Epithelial cell of esophagus (primary cell): ENCODE data around the gene RAB25.
A peak's percentile ranks its signal among the peaks of the same experiment; 100 is the strongest.
"Not testable (repeated sequence)": the region's sequence is repeated elsewhere in the genome, so short reads cannot be mapped to it uniquely, and the experiment has no call there.

ENCODE experiments used
- DNase-seq: peaks from one replicate; pipeline ENCODE4 v3.0.0; 2010; ENCODE audit warnings: low read depth
- H3K4me3 ChIP-seq: 2 replicates; pipeline ENCODE4 v1.5.1; 2011; ENCODE audit warnings: mild to moderate bottlenecking, low read length, control low read depth
- TF ChIP-seq, protein P1 (sequence below): IDR thresholded peaks from 2 replicates; pipeline ENCODE4 v1.5.1; 2011; ENCODE audit warnings: low read depth, mild to moderate bottlenecking, low read length, control low read depth, inconsistent platforms; ENCODE audit not compliant: insufficient read depth; ENCODE audit errors: missing control alignments

The RAB25 gene

DNA sequence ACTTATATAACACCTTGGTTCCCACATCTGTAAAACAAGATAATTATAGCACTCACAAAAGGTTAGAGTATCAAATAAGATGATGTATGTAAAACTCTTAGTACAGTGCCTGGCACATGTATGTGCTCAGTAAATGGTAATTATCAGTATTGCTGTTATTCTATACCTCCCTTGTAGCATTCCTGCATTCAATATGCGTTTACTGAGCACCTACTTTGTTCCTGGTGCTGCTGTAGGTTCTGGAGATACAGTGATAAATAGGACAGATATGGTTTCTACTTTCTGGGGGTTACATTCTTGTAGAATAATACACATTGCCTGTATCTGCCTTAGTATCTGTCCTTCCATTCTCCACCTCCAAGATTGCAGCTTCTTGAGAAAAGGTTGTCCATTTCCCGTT lies 39.0 kb upstream of the RAB25 start:
- TF ChIP-seq, protein P1, sequence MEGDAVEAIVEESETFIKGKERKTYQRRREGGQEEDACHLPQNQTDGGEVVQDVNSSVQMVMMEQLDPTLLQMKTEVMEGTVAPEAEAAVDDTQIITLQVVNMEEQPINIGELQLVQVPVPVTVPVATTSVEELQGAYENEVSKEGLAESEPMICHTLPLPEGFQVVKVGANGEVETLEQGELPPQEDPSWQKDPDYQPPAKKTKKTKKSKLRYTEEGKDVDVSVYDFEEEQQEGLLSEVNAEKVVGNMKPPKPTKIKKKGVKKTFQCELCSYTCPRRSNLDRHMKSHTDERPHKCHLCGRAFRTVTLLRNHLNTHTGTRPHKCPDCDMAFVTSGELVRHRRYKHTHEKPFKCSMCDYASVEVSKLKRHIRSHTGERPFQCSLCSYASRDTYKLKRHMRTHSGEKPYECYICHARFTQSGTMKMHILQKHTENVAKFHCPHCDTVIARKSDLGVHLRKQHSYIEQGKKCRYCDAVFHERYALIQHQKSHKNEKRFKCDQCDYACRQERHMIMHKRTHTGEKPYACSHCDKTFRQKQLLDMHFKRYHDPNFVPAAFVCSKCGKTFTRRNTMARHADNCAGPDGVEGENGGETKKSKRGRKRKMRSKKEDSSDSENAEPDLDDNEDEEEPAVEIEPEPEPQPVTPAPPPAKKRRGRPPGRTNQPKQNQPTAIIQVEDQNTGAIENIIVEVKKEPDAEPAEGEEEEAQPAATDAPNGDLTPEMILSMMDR: no peak
- H3K4me3 ChIP-seq: no peak overlapping the region
- no peak for DNase-seq

DNA sequence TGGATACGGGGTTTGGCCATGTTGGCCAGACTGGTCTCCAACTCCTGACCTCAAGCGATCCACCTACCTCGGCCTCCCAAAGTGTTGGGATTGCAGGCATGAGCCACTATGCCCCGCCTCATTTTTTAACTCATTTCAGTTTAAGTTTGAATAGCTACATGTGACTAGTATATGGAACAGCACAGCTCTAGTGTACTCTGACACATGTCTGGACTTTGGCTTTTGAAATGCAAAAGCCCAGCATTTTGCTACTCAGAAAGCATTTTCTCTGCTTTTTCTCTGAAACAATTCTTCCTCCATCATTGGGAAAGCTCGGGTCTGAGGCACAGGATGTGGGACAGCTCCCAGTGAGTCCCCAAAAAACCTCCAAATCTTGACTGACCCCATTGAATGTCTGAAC lies 36.2 kb upstream of the RAB25 start:
- DNase-seq: no peak
- TF ChIP-seq, protein P1: no peak
- H3K4me3 ChIP-seq: no peak overlapping the region

DNA sequence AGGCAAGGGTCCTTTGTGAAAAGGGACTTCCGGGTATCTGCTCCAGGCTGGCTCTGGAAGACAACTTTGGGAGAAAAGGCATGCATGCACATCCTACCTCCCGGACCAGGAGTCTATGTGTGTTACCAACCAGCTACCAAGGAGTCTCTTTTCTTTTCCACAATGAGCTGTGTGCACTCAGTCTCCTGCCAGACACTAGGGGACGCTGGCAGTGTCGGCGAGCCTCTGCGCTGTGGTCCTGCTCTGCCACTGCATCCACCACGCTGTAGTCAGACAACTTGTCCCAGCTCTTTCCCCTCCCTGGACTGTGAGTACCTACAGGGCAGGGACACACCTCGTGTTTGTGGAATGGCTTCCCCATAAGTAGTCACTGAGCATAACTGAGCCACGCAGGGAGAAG lies 35.1 kb upstream of the RAB25 start:
- DNase-seq: peak; percentile 50
- TF ChIP-seq, protein P1: peak; percentile 53
- H3K4me3 ChIP-seq: no peak overlapping the region

DNA sequence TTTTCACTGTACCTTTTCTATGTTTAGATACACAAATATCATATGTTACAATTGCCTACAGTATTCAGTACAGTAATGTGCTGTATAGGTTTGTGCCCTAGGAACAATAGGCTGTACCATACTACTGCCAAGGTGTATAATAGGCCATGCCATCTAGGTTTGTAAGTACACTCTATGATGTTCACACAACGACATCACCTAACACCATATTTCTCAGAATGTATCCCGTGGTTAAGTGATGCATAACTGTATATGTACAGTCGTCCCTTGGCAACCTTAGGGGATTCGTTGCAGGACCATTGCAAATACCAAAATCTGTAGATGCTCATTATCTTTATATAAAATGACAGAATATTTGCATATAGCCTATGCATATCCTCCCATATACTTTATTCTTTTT lies 34.4 kb upstream of the RAB25 start:
- TF ChIP-seq, protein P1: no peak
- H3K4me3 ChIP-seq: no peak overlapping the region
- no peak for DNase-seq

DNA sequence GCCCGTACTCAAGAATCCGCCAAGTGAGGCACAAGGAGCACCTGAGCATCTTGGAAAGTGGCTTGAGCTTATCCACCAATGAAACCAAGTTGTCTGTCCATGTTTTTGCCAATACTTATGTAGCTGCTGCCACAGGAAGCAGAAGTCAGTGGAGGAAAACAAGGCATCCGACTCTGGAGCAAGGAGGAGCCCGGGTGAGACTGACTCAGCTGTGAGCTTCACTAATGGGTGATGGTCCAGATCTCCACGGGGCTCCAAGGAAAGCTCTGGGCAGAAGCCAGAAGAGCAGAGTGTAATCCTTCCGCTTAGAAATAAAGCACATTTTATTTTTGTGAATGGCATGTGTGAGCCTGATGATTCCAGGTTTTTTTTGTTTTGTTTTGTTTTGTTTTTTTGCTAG lies 27.9 kb upstream of the RAB25 start:
- TF ChIP-seq, protein P1: no peak
- no peak overlapping the region for H3K4me3 ChIP-seq
- DNase-seq: no peak

DNA sequence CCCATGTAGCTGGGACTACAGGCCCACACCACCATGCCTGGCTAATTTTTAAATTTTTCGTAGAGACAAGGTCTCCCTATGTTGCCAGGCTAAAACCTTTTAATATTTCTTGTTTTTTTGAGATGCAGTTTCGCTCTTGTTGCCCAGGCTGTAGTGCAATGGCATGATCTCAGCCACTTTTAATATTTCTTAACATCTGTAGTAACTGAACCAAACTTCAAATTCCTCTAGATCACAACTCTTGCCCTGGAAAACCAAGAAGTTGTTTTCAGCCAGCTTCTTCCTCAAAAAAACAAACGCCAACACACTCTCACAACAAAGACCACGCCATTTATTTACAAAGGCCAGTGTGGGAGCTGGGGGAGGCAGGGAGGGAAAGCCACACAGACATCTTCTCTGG lies 26.0 kb upstream of the RAB25 start:
- DNase-seq, H3K4me3 ChIP-seq: not testable (repeated sequence)

DNA sequence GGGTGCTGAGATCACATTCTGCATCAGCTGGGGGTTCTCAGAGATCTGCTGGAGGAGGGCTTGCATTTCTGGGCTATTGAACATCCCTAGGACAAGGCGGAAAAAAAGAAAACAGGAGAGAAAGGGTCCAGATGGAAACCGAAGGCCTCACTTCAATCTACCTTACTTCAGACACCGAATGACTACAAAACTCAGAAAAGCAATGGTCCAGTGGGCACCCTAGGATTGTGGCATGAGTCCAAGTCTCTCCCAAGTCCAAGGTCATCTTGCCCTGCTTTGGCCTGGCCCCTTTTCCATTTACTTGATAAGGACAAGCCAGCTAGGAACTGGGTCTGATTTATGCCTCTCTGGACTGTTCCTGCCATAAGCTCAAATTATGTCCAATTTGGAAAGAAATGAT lies 18.1 kb upstream of the RAB25 start:
- TF ChIP-seq, protein P1: no peak
- DNase-seq: no peak
- no peak overlapping the region for H3K4me3 ChIP-seq

DNA sequence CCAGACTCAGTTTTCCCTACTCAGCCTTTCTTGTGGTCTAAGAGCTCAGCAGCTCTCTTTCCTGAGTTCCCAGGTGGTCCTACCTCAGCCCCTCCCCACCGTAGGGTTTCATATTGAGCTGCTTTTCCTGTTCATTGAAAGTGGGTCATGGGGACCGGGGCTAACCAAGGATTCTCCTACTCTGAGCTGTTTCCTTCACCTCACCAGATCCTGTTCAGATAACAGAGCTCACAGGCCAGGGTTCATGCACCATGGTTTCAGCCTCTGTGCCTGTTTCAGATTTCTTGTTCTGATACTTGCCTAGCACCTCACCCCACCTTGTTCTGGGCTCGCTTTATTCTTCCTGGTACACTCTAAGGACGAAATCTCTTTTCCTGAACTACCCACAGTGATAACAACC lies 15.9 kb upstream of the RAB25 start:
- no peak for DNase-seq

More for the DNA sequence above, 15.9 kb upstream of the RAB25 start:
- H3K4me3 ChIP-seq: no peak overlapping the region
- TF ChIP-seq, protein P1: no peak
